ENCODE results near the gene OR2L5.
A peak's percentile ranks its signal among the peaks of the same experiment; 100 is the strongest.

Gene OR2L5, protein sequence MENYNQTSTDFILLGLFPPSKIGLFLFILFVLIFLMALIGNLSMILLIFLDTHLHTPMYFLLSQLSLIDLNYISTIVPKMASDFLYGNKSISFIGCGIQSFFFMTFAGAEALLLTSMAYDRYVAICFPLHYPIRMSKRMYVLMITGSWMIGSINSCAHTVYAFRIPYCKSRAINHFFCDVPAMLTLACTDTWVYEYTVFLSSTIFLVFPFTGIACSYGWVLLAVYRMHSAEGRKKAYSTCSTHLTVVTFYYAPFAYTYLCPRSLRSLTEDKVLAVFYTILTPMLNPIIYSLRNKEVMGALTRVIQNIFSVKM

DNA sequence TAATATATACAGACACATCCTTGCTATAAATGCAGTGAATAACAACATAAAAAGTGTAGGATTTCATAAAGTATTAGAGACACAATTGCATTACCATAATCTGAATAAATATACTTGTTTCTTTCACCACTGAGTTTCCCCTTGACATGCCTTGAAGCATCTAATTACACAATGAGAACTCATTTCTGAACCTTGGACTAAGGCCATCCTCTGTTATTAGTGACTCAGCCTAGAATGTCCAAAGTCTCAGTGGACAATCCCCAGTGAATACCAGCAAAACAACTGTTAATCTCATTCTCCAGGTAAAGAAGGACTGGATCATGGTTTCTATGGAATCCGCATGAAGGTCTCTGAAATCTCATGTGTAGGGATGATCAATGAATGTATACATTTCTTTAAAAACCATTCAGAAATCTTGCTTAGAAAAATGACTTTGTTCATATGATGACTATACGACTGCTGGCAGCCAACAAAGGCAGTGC, at the start of gene OR2L5:
TSS of gene OR2L5 (plus strand) at position 432 of the 482 bp plus-strand sequence. CDS start 8,288 bp downstream, outside the sequence.
- FAIRE-seq, result no peak
- DNase-seq (ENCODE audit: low spot score), result no peak

DNA sequence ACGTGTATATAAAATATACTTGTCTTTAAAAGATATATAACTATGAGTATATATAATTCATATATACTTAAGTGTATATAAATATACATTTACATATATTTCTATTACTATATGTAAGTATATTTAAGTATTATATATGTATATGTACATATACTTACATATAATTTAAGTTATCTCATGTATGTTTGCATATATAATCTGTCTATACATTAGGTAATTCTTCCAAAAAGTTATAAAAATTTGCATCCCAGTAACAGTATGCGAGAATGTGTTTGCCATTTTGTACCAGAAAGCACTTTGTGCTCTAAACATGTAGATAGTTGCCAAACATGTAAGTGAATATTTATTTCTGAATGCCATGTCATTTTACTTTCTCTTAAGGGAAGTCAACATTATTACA, 48.5 kb upstream of the OR2L5 start, which contains the start of gene OR2AK2:
TSS of gene OR2AK2 (plus strand) at position 301 of the 400 bp plus-strand sequence. CDS start 144 bp downstream, outside the sequence.
- FAIRE-seq, result peak; percentile 81
- DNase-seq (ENCODE audit: low spot score), result no peak

GRCh38 chr1:247966532-247967204, 46.8 kb upstream of the OR2L5 start:
- FAIRE-seq (no peak), DNase-seq (ENCODE audit: low spot score) (no peak)

- DNase-seq (ENCODE audit: low spot score) (no peak), FAIRE-seq (no peak)
Observed at GRCh38 chr1:247992986-247993385, 20.5 kb upstream of the OR2L5 start.

DNA sequence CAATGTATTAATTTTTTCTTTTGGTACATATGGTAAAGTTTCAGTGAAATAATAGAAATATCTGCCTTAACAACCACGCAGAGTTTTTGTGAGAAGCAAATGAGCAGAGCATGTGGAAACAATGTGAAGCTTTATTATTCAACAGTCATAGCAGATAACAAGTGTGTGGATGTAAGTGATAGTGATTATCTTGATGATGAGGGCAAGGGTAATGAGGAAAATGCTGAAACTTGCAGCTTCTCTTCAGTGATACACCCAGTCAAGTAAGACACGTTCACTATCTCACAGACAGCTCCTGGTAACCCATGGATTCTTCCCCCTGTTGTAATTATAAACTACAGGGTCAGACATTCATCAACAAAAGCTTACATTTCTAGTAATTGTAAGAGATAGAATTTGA, 14.6 kb upstream of the OR2L5 start:
- FAIRE-seq (no peak), DNase-seq (ENCODE audit: low spot score) (no peak)

GRCh38 chr1:248000169-248000568, 13.3 kb upstream of the OR2L5 start:
- no peak for FAIRE-seq
- no peak for DNase-seq (ENCODE audit: low spot score)

GRCh38 chr1:248007778-248008177, 5.7 kb upstream of the OR2L5 start:
- DNase-seq (ENCODE audit: low spot score), result no peak
- no peak for FAIRE-seq

- FAIRE-seq (no peak), DNase-seq (ENCODE audit: low spot score) (no peak)
Observed at GRCh38 chr1:248009681-248010080, 3.8 kb upstream of the OR2L5 start.

DNA sequence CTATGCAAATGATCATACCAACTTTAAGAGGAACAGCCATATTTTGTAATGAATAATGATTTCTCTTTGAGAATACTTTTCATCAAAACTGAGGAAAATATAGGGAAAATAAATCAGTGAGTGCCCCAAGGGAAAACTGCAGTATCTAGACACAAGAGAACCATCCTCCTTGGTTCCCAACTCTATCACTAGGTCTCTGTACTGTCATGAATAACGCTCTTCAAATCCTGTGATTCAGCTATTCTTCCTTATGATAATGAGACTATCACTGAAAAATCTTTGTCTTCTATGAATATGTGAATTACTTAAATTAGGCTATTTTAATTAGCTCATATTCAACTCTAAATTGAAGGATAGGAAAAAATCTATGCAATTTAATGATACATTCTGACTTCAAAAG, 2.3 kb downstream of the OR2L5 start:
- no peak for DNase-seq (ENCODE audit: low spot score)
- FAIRE-seq, result no peak

GRCh38 chr1:248029770-248030169, 16.3 kb downstream of the OR2L5 start, which contains the start of gene OR2L2:
Gene OR2L2, plus strand, starts transcription at chr1:248030070. Its CDS starts 8,198 bp downstream, at chr1:248038268.
- FAIRE-seq, result no peak

GRCh38 chr1:248045209-248045608, 31.7 kb downstream of the OR2L5 start:
- no peak for DNase-seq (ENCODE audit: low spot score)
- no peak for FAIRE-seq

More at GRCh38 chr1:248029770-248030169, 16.3 kb downstream of the OR2L5 start, which contains the start of gene OR2L2:
- DNase-seq (ENCODE audit: low spot score), result no peak

- FAIRE-seq, result no peak
- DNase-seq (ENCODE audit: low spot score), result no peak
Observed at GRCh38 chr1:248046536-248046935, 33.1 kb downstream of the OR2L5 start, which contains the start of gene OR2L3. Gene OR2L3, plus strand, starts transcription at chr1:248046836. Its CDS starts 13,846 bp downstream, at chr1:248060682.

GRCh38 chr1:248047008-248047407, 33.5 kb downstream of the OR2L5 start:
- no peak for DNase-seq (ENCODE audit: low spot score)
- FAIRE-seq, result no peak

DNA sequence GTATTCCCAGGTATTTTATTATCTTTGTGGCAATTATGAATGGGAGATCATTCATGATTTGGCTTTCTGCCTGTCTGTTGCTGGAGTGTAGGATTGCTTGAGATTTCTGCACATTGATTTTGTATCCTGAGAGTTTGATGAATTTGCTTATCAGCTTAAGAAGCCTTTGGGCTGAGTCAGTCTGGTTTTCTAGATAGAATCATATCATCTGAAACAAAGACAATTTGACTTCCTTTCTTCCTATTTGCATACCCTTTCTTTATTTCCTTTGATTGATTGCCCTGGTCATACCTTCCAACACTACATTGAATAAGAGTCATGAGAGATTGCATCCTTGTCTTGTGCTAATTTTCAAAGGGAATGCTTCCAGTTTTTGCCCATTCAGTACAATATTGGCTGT, 41.2 kb downstream of the OR2L5 start:
- DNase-seq (ENCODE audit: low spot score) (no peak), FAIRE-seq (no peak)

GRCh38 chr1:248055261-248055660, 41.8 kb downstream of the OR2L5 start:
- FAIRE-seq (no peak), DNase-seq (ENCODE audit: low spot score) (no peak)

DNA sequence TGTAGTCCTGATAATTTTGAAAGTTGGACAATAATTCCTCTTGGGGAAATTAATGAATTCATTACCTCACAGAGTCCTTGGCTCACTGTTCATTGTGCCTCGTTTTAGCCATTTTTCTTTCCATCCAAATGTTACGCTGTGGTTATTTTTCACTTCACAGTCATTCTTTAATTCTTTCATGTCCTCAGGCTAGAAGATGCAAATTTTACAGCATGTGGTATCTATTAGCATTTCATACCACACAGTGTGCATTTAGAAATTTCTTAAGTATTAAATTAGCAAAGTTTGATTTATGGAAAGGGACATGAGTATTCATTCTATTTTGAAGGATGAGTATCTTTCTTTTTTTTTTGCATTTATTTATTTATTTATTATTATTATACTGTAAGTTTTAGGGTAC, 51.6 kb downstream of the OR2L5 start:
- FAIRE-seq, result no peak
- DNase-seq (ENCODE audit: low spot score), result no peak

GRCh38 chr1:248065604-248066003, 52.1 kb downstream of the OR2L5 start:
- DNase-seq (ENCODE audit: low spot score), result no peak
- no peak for FAIRE-seq
